K562 (cell line): Measurements from ENCODE around the gene PIP4K2A. TPM values are rescaled to one million over a fixed set of nuclear protein-coding genes. Genes with fewer than 3 reads are reported as not detected.

Experiments used
- ATAC-seq: fragments of 200-7000 bp; cut with Tn5 transposase; 3 replicates; pipeline ENCODE4 v1.9.1; 2020; ENCODE audit warnings: moderate library complexity
- BruUV-seq: library from RNA; stranded (reverse); fragments of 400-500 nt; replicated peaks from 2 replicates; lab custom pipeline; 2021; lab: Mats Ljungman, UMichigan
- CTCF ChIA-PET: fragments of 300-600 bp; formaldehyde crosslinking; extraction: SDS; loops from one replicate; lab custom pipeline; 2021; ENCODE audit warnings: low intra/inter-chr PET ratio; lab: Yijun Ruan, JAX
- POLR2A ChIA-PET: fragments of 300-600, 350-650 bp; sonication (Branson Sonifier 250); formaldehyde crosslinking; extraction: SDS; loops from one replicate; lab custom pipeline; 2021; ENCODE audit warnings: antibody characterized with exemption, inconsistent platforms; lab: Yijun Ruan, JAX
- DNase-seq, 4 experiments: peaks; one replicate each; pipeline versions ENCODE4 v3.0.0 to v3.0.0-alpha.2; 2011 to 2018; ENCODE audit warnings: low spot score in 3 of 4, mixed read lengths in 3 of 4; ENCODE audit errors: extremely low read depth in 1 of 4
- FAIRE-seq: peaks from 2 replicates; lab custom pipeline; 2011; peaks lifted over from hg19 to GRCh38; lab: Jason Lieb, UNC
- H2AFZ ChIP-seq: 2 replicates; pipeline ENCODE4 v1.6.0; 2011; ENCODE audit warnings: low read depth, low read length, control low read depth, inconsistent platforms
- H3K27ac ChIP-seq: fragments of 200-600 bp; 3 replicates; pipeline ENCODE4 v1.8.0; 2011; ENCODE audit warnings: low read depth, mild to moderate bottlenecking, control low read depth, inconsistent platforms, low read length, moderate library complexity, mixed read lengths; ENCODE audit errors: extremely low read depth
- H3K27me3 ChIP-seq, 2 experiments: fragments of 300-600 bp in 1 of 2; 2 replicates in 1 of 2; 3 replicates in 1 of 2; pipeline versions ENCODE4 v1.6.0 to v1.8.0; 2011; ENCODE audit warnings: inconsistent platforms in 2 of 2, low read length in 2 of 2, mild to moderate bottlenecking in 1 of 2, mixed read lengths in 1 of 2, moderate library complexity in 1 of 2; ENCODE audit not compliant: control insufficient read depth in 2 of 2, insufficient read depth in 2 of 2
- H3K36me3 ChIP-seq: fragments of 300-600 bp; 3 replicates; pipeline ENCODE4 v1.8.0; 2011; ENCODE audit warnings: mild to moderate bottlenecking, low read length, inconsistent platforms; ENCODE audit not compliant: control insufficient read depth, insufficient read depth
- H3K4me1 ChIP-seq, 2 experiments: fragments of 200-600 bp in 1 of 2; replicated peaks in 1 of 2; 2 replicates in 1 of 2; 3 replicates in 1 of 2; pipeline versions ENCODE4 v1.5.1 to v1.8.0; 2011; ENCODE audit warnings: inconsistent platforms in 2 of 2, low read length in 2 of 2, mild to moderate bottlenecking in 1 of 2, mixed read lengths in 1 of 2, moderate library complexity in 1 of 2; ENCODE audit not compliant: control insufficient read depth in 2 of 2, insufficient read depth in 2 of 2
- H3K4me2 ChIP-seq: 2 replicates; pipeline ENCODE4 v1.6.1; 2011; ENCODE audit warnings: low read length, control low read depth, inconsistent platforms, mixed read lengths; ENCODE audit not compliant: insufficient read depth
- H3K4me3 ChIP-seq: fragments of 200-600 bp; sonication (generic), shearing (Covaris generic); 2 replicates; pipeline ENCODE4 v1.5.1; 2016; ENCODE audit warnings: control low read depth, inconsistent platforms
- H3K79me2 ChIP-seq: fragments of 200-600 bp; 3 replicates; pipeline ENCODE4 v1.8.0; 2011; ENCODE audit warnings: low read length, inconsistent platforms; ENCODE audit not compliant: control insufficient read depth, insufficient read depth
- H3K9ac ChIP-seq, 2 experiments: 2 replicates each; pipeline versions ENCODE4 v1.6.0 to v1.6.1; 2011; ENCODE audit warnings: low read depth in 2 of 2, low read length in 2 of 2, control low read depth in 1 of 2, inconsistent platforms in 1 of 2, mild to moderate bottlenecking in 1 of 2, mixed read lengths in 1 of 2; ENCODE audit not compliant: insufficient read depth in 1 of 2
- H3K9me1 ChIP-seq: one replicate; pipeline ENCODE4 v1.6.0; 2011; ENCODE audit warnings: inconsistent platforms, mild to moderate bottlenecking, low read length, moderate library complexity; ENCODE audit not compliant: control insufficient read depth, insufficient read depth
- H3K9me3 ChIP-seq: replicated peaks from 2 replicates; pipeline ENCODE4 v1.5.1; 2011; ENCODE audit warnings: low read depth, low read length, inconsistent platforms; ENCODE audit not compliant: control insufficient read depth, insufficient read depth
- H4K20me1 ChIP-seq: replicated peaks from 2 replicates; pipeline ENCODE4 v1.6.1; 2011; ENCODE audit warnings: low read length, inconsistent platforms, mixed read lengths; ENCODE audit not compliant: control insufficient read depth, insufficient read depth
- ARID1B ChIP-seq: fragments of 450-650 bp; IDR thresholded peaks from 2 replicates; pipeline ENCODE4 v1.6.1; 2016; ENCODE audit warnings: antibody characterized with exemption, mild to moderate bottlenecking, inconsistent platforms
- ATF3 ChIP-seq, 2 experiments: fragments of 450-650 bp in 1 of 2; sonication (generic) in 1 of 2; formaldehyde crosslinking in 1 of 2; IDR thresholded peaks in 1 of 2; conservative IDR thresholded peaks in 1 of 2; 2 replicates each; pipeline versions ENCODE4 v1.6.1 to v1.8.1; 2016 to 2023; ENCODE audit warnings: mild to moderate bottlenecking in 2 of 2, moderate library complexity in 2 of 2, inconsistent platforms in 1 of 2, missing genetic modification reagents in 1 of 2
- CBFA2T2 ChIP-seq: fragments of 450-650 bp; conservative IDR thresholded peaks from 2 replicates; pipeline ENCODE4 v1.6.1; 2017; ENCODE audit warnings: mild to moderate bottlenecking
- FOXO4 ChIP-seq: fragments of 450-650 bp; formaldehyde crosslinking; IDR thresholded peaks from 2 replicates; pipeline ENCODE4 v1.4.0; 2020; ENCODE audit warnings: mild to moderate bottlenecking, moderate library complexity
- MEIS2 ChIP-seq: fragments of 450-650 bp; IDR thresholded peaks from 2 replicates; pipeline ENCODE4 v1.6.1; 2014; ENCODE audit warnings: mild to moderate bottlenecking; ENCODE audit not compliant: partially characterized antibody
- MXI1 ChIP-seq: IDR thresholded peaks from 2 replicates; pipeline ENCODE4 v1.6.1; 2011; ENCODE audit warnings: low read depth, mild to moderate bottlenecking, improper control_type of control experiment, low read length
- PBX2 ChIP-seq, 2 experiments: IDR thresholded peaks in 1 of 2; conservative IDR thresholded peaks in 1 of 2; 2 replicates each; pipeline ENCODE4 v1.6.1; 2016; ENCODE audit warnings: low read depth in 2 of 2, mild to moderate bottlenecking in 1 of 2, missing compliant biosample characterization in 1 of 2, missing genetic modification characterization in 1 of 2, moderate library complexity in 1 of 2
- SMARCE1 ChIP-seq: fragments of 450-650 bp; IDR thresholded peaks from 2 replicates; pipeline ENCODE4 v1.7.1; 2016; ENCODE audit warnings: mild to moderate bottlenecking
- ZNF316 ChIP-seq: fragments of 450-650 bp; IDR thresholded peaks from 2 replicates; pipeline ENCODE4 v1.6.1; 2016
- WGBS: fragments of 100-300 bp; shearing (Covaris generic); methylation state at CpG from one replicate; pipeline ENCODE4 v1.1.6; 2016; ENCODE audit warnings: low coverage, mixed read lengths; ENCODE audit not compliant: insufficient coverage; ENCODE audit errors: missing lambda C conversion rate; 5-methylcytosine and 5-hydroxymethylcytosine counted together
- in situ Hi-C: fragments of 300-500 bp; cut with MboI; formaldehyde crosslinking; loops from 4 replicates; pipeline ENCODE4 v1.15.0; 2018; ENCODE audit warnings: inconsistent platforms, mixed read lengths
- intact Hi-C: fragments of 100-400 bp; cut with micrococcal nuclease; formaldehyde crosslinking; loops from 2 replicates; pipeline ENCODE4 v1.14.2; 2022
- polyA plus RNA-seq, 8 experiments: library from polyadenylated mRNA; depleted of rRNA in 4 of 8; stranded (reverse) in 5 of 8; unstranded in 3 of 8; fragments of >200 nt; fragmentation: Nextera tagmentation in 2 of 8; fragmentation: Illumina TruSeq in 1 of 8; extraction: Ambion mirVana in 2 of 8; extraction: Trizol in 1 of 8; gene quantifications; 2 replicates each; pipeline versions ENCODE4 v1.2.1 to v1.2.3, GENCODE V29; 2011 to 2014; ENCODE audit warnings: inconsistent platforms in 1 of 8, missing spikeins in 1 of 8
- total RNA-seq, 7 experiments: library from RNA; depleted of rRNA in 6 of 7; stranded (reverse); fragments of >200 nt in 6 of 7; fragmentation: Illumina TruSeq in 2 of 7; extraction: Trizol in 2 of 7; gene quantifications; 2 replicates each; pipeline versions ENCODE4 v1.2.1 to v1.2.3, GENCODE V29; 2011 to 2021; ENCODE audit warnings: low replicate concordance in 1 of 7
- TF ChIP-seq, protein P1 (sequence below): fragments of 450-650 bp; IDR thresholded peaks from 2 replicates; pipeline ENCODE4 v1.6.1; 2016
- TF ChIP-seq, protein P2 (sequence below): sonication (generic); IDR thresholded peaks from 2 replicates; pipeline ENCODE4 v1.6.1; 2016

The PIP4K2A gene
- total and polyA plus RNA-seq, 9 of the 15 experiments (the other 6 are each of a cell fraction or from before 2014, with no cell fraction given) = 35.6 to 117 (median 71.9) TPM

DNA sequence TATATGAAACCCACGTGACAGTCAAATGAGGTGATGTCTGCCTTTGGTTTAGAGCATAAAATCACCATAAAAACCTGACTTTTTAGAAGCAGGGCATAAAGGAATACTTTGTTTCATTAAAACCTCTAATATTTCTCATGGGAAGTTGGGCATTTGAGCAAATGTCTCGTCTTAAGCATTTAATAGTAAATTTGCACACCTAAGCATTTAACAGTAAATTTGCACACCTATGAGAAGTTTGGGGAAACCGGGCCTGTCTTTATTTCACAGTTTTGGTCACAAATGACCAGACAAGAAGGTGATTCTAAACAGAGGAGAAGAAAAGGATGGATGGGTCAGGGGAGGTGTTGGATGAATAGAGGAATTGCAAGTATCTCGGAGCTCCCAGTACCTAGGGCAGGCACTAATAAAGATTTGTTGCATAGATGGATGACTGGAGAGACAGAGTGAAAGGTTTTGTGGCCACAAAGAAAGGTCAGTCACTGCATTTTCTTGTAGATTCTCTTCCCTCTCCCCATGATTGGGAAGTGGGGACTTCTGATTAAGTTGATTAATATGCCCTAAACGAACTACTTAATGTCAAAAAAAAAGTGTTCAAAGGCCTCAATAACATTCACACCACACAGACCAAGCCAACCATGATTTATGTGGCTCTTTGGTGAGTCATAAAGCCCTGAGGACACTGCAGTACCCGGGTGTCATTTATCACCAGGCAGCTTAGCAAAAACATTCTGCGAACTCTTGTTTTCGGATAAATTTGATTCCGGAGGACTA is 210.9 kb downstream of the PIP4K2A start:
- H3K27ac ChIP-seq = no peak overlapping the region
- CTCF ChIA-PET = no interaction called here
- H3K27me3 ChIP-seq = no peaks in the 10 kb centered on the region
- H3K9me1 ChIP-seq = no peaks in the 10 kb centered on the region
- in situ Hi-C loops (no loop called here), intact Hi-C loops (no loop called here)
- FAIRE-seq (peak; percentile 65), ATAC-seq (peak; percentile 88), DNase-seq (peak; percentile 22 to 75 (median 46))
- no peaks in the 10 kb centered on the region for H4K20me1 ChIP-seq
- no peaks in the 10 kb centered on the region for H3K36me3 ChIP-seq
- 13% methylated on average over 9 of the region's 9 CpGs for WGBS
- no peaks in the 10 kb centered on the region for H3K9me3 ChIP-seq
- POLR2A ChIA-PET = interaction anchor here (0.6 to 1.7 kb wide), 2 partner anchors 11 to 18 kb away, joined by 3 to 6 read pairs; no protein-coding TSS in a partner anchor
- BruUV-seq = no TSS peak
- peaks cover 0 to 21% of the 10 kb centered on the region in 2 experiments; a peak in 3 of 5 replicates for H3K4me1 ChIP-seq
- H3K79me2 ChIP-seq = no peaks in the 10 kb centered on the region
- no peak overlapping the region for H3K4me2 ChIP-seq
- H3K4me3 ChIP-seq = no peak overlapping the region
- H3K9ac ChIP-seq = no peak overlapping the region
- H2AFZ ChIP-seq = no peak overlapping the region
- peak; percentile 52 for TF ChIP-seq ARID1B
- peak; percentile 57; the same call in 1 of the 2 replicates for TF ChIP-seq SMARCE1
- TF ChIP-seq CBFA2T2 = no peak
- no peak for TF ChIP-seq MXI1
- TF ChIP-seq, protein P1, sequence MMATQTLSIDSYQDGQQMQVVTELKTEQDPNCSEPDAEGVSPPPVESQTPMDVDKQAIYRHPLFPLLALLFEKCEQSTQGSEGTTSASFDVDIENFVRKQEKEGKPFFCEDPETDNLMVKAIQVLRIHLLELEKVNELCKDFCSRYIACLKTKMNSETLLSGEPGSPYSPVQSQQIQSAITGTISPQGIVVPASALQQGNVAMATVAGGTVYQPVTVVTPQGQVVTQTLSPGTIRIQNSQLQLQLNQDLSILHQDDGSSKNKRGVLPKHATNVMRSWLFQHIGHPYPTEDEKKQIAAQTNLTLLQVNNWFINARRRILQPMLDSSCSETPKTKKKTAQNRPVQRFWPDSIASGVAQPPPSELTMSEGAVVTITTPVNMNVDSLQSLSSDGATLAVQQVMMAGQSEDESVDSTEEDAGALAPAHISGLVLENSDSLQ = peak; percentile 90
- TF ChIP-seq PBX2 (CRISPR knock-in tag; IDR thresholded peaks at IDR 0.05; ENCODE audit: low read depth) = no peak
- peak; percentile 94 for TF ChIP-seq PBX2 (tag; conservative IDR thresholded peaks at IDR 0.05; ENCODE audit: low read depth)
- TF ChIP-seq, protein P2, sequence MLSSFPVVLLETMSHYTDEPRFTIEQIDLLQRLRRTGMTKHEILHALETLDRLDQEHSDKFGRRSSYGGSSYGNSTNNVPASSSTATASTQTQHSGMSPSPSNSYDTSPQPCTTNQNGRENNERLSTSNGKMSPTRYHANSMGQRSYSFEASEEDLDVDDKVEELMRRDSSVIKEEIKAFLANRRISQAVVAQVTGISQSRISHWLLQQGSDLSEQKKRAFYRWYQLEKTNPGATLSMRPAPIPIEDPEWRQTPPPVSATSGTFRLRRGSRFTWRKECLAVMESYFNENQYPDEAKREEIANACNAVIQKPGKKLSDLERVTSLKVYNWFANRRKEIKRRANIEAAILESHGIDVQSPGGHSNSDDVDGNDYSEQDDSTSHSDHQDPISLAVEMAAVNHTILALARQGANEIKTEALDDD = no peak
- peak; percentile 75 for TF ChIP-seq ZNF316
- peak; percentile 96 for TF ChIP-seq MEIS2
- TF ChIP-seq FOXO4 = no peak
- TF ChIP-seq ATF3 (IDR thresholded peaks at IDR 0.05) = peak; percentile 86
- TF ChIP-seq ATF3 (CRISPR knock-in tag; conservative IDR thresholded peaks at IDR 0.05) = no peak
